T-helper 1 cell treated with Interleukin-12 subunit alpha and Interleukin-12 subunit beta and Interleukin-4 antibody, amounts not matched to agents 30 μg/mL and 1 μg/mL, for 36 hours (primary cell): ENCODE results near the gene MAML2.

Experiments
- H3K27ac Mint-ChIP-seq: one replicate; pipeline ENCODE4 v1.8.0; 2021; ENCODE audit warnings: mild to moderate bottlenecking, mixed read lengths
- H3K27me3 Mint-ChIP-seq: one replicate; pipeline ENCODE4 v1.8.0; 2021; ENCODE audit warnings: low read depth, mixed read lengths
- H3K36me3 Mint-ChIP-seq: one replicate; pipeline ENCODE4 v1.8.0; 2021; ENCODE audit warnings: low read depth, mixed read lengths
- H3K4me1 Mint-ChIP-seq: one replicate; pipeline ENCODE4 v1.8.0; 2021; ENCODE audit warnings: low read depth, mixed read lengths
- H3K4me3 Mint-ChIP-seq: one replicate; pipeline ENCODE4 v1.8.0; 2021; ENCODE audit warnings: mild to moderate bottlenecking, moderate library complexity, mixed read lengths
- H3K9me3 Mint-ChIP-seq: one replicate; pipeline ENCODE4 v1.8.0; 2021; ENCODE audit warnings: mixed read lengths

Gene MAML2

GRCh38 chr11:96267496-96268032 is 75.4 kb downstream of the MAML2 start:
- H3K36me3 Mint-ChIP-seq: peaks cover 29% of the 10 kb centered on the region
- peaks cover 43% of the 10 kb centered on the region for H3K4me1 Mint-ChIP-seq
- H3K27me3 Mint-ChIP-seq: no peaks in the 10 kb centered on the region
- no peak overlapping the region for H3K4me3 Mint-ChIP-seq
- peak overlapping the region; percentile 73 for H3K27ac Mint-ChIP-seq
- peaks cover 22% of the 10 kb centered on the region for H3K9me3 Mint-ChIP-seq

GRCh38 chr11:96267001-96267495 is 75.9 kb downstream of the MAML2 start:
- no peak overlapping the region for H3K4me3 Mint-ChIP-seq
- peaks cover 26% of the 10 kb centered on the region for H3K36me3 Mint-ChIP-seq
- H3K27ac Mint-ChIP-seq: no peak overlapping the region
- peaks cover 43% of the 10 kb centered on the region for H3K4me1 Mint-ChIP-seq
- peaks cover 22% of the 10 kb centered on the region for H3K9me3 Mint-ChIP-seq
- no peaks in the 10 kb centered on the region for H3K27me3 Mint-ChIP-seq

- no peaks in the 10 kb centered on the region for H3K27me3 Mint-ChIP-seq
- H3K9me3 Mint-ChIP-seq: peaks cover 17% of the 10 kb centered on the region
- H3K4me3 Mint-ChIP-seq: no peak overlapping the region
- H3K27ac Mint-ChIP-seq: no peak overlapping the region
- H3K4me1 Mint-ChIP-seq: peaks cover 39% of the 10 kb centered on the region
- H3K36me3 Mint-ChIP-seq: peaks cover 19% of the 10 kb centered on the region
Measured at GRCh38 chr11:96265972-96266371, 77.0 kb downstream of the MAML2 start.

GRCh38 chr11:96265220-96265737 is 77.7 kb downstream of the MAML2 start:
- Mint-ChIP-seq H3K4me1 (peaks cover 44% of the 10 kb centered on the region), H3K4me3 (no peak overlapping the region), H3K27me3 (no peaks in the 10 kb centered on the region), H3K27ac (no peak overlapping the region), H3K9me3 (peaks cover 12% of the 10 kb centered on the region), H3K36me3 (peaks cover 14% of the 10 kb centered on the region)

GRCh38 chr11:96264364-96264763 is 78.6 kb downstream of the MAML2 start:
- Mint-ChIP-seq H3K9me3 (peaks cover 7% of the 10 kb centered on the region), H3K36me3 (peaks cover 9% of the 10 kb centered on the region), H3K4me3 (no peak overlapping the region), H3K27ac (no peak overlapping the region), H3K4me1 (peaks cover 49% of the 10 kb centered on the region), H3K27me3 (no peaks in the 10 kb centered on the region)

- no peak overlapping the region for H3K4me3 Mint-ChIP-seq
- H3K9me3 Mint-ChIP-seq: no peaks in the 10 kb centered on the region
- H3K27me3 Mint-ChIP-seq: no peaks in the 10 kb centered on the region
- peaks cover 54% of the 10 kb centered on the region for H3K4me1 Mint-ChIP-seq
- no peak overlapping the region for H3K27ac Mint-ChIP-seq
- H3K36me3 Mint-ChIP-seq: peaks cover 6% of the 10 kb centered on the region
Measured at GRCh38 chr11:96263238-96263763, 79.7 kb downstream of the MAML2 start.

- peak overlapping the region; percentile 8 for H3K4me3 Mint-ChIP-seq
Measured at GRCh38 chr11:96260532-96260931, 82.5 kb downstream of the MAML2 start.

GRCh38 chr11:96260067-96260511 is 82.9 kb downstream of the MAML2 start:
- peaks cover 63% of the 10 kb centered on the region for H3K4me1 Mint-ChIP-seq
- peaks cover 17% of the 10 kb centered on the region for H3K36me3 Mint-ChIP-seq
- H3K27me3 Mint-ChIP-seq: no peaks in the 10 kb centered on the region
- H3K4me3 Mint-ChIP-seq: peak overlapping the region; percentile 8
- H3K9me3 Mint-ChIP-seq: no peaks in the 10 kb centered on the region
- peak overlapping the region; percentile 18 for H3K27ac Mint-ChIP-seq

More at GRCh38 chr11:96260532-96260931, 82.5 kb downstream of the MAML2 start:
- Mint-ChIP-seq H3K9me3 (no peaks in the 10 kb centered on the region), H3K4me1 (peaks cover 59% of the 10 kb centered on the region), H3K27ac (peak overlapping the region; percentile 12), H3K27me3 (no peaks in the 10 kb centered on the region), H3K36me3 (peaks cover 15% of the 10 kb centered on the region)

- no peaks in the 10 kb centered on the region for H3K9me3 Mint-ChIP-seq
- H3K27ac Mint-ChIP-seq: peak overlapping the region; percentile 97
- H3K4me3 Mint-ChIP-seq: peak overlapping the region; percentile 52
- H3K27me3 Mint-ChIP-seq: no peaks in the 10 kb centered on the region
- H3K4me1 Mint-ChIP-seq: peaks cover 67% of the 10 kb centered on the region
- H3K36me3 Mint-ChIP-seq: peaks cover 17% of the 10 kb centered on the region
Measured at GRCh38 chr11:96259134-96259830, 83.7 kb downstream of the MAML2 start.

- Mint-ChIP-seq H3K9me3 (no peaks in the 10 kb centered on the region), H3K27ac (peak overlapping the region; percentile 97), H3K4me3 (peak overlapping the region; percentile 70), H3K27me3 (no peaks in the 10 kb centered on the region), H3K4me1 (peaks cover 70% of the 10 kb centered on the region), H3K36me3 (peaks cover 17% of the 10 kb centered on the region)
Measured at GRCh38 chr11:96257972-96258934, 84.7 kb downstream of the MAML2 start.

- H3K4me1 Mint-ChIP-seq: peaks cover 71% of the 10 kb centered on the region
- peak overlapping the region; percentile 97 for H3K27ac Mint-ChIP-seq
- H3K9me3 Mint-ChIP-seq: no peaks in the 10 kb centered on the region
- peak overlapping the region; percentile 75 for H3K4me3 Mint-ChIP-seq
- H3K27me3 Mint-ChIP-seq: no peaks in the 10 kb centered on the region
- peaks cover 18% of the 10 kb centered on the region for H3K36me3 Mint-ChIP-seq
Measured at GRCh38 chr11:96257036-96257435, 86.0 kb downstream of the MAML2 start.

GRCh38 chr11:96256215-96257011 is 86.6 kb downstream of the MAML2 start:
- H3K27ac Mint-ChIP-seq: peak overlapping the region; percentile 97
- peaks cover 73% of the 10 kb centered on the region for H3K4me1 Mint-ChIP-seq
- peak overlapping the region; percentile 61 for H3K4me3 Mint-ChIP-seq
- H3K27me3 Mint-ChIP-seq: no peaks in the 10 kb centered on the region
- H3K36me3 Mint-ChIP-seq: peaks cover 18% of the 10 kb centered on the region
- H3K9me3 Mint-ChIP-seq: no peaks in the 10 kb centered on the region

GRCh38 chr11:96254854-96255253 is 88.1 kb downstream of the MAML2 start:
- Mint-ChIP-seq H3K27ac (peak overlapping the region; percentile 0), H3K36me3 (peaks cover 24% of the 10 kb centered on the region), H3K4me3 (peak overlapping the region; percentile 23), H3K9me3 (no peaks in the 10 kb centered on the region), H3K27me3 (no peaks in the 10 kb centered on the region), H3K4me1 (peaks cover 67% of the 10 kb centered on the region)
